Measurements from ENCODE around the gene DNHD1. TPM values are rescaled to one million over a fixed set of nuclear protein-coding genes. Genes with fewer than 3 reads are reported as not detected.
A peak's percentile ranks its signal among the peaks of the same experiment; 100 is the strongest.

The DNHD1 gene
- total RNA-seq, 1 donor from 2014 or later = 7.0 TPM

GRCh38 chr11:6565325-6565724, 68.2 kb downstream of the DNHD1 start:
- no peak for DNase-seq

- no peak for DNase-seq
These were observed 69.1 kb downstream of the DNHD1 start for GRCh38 chr11:6565988-6566703.

GRCh38 chr11:6566704-6567370, 69.8 kb downstream of the DNHD1 start:
- no peak for DNase-seq

GRCh38 chr11:6567371-6567745, 70.3 kb downstream of the DNHD1 start:
- DNase-seq = no peak

GRCh38 chr11:6568191-6568918, 71.3 kb downstream of the DNHD1 start:
- DNase-seq = peak; percentile 84

DNA sequence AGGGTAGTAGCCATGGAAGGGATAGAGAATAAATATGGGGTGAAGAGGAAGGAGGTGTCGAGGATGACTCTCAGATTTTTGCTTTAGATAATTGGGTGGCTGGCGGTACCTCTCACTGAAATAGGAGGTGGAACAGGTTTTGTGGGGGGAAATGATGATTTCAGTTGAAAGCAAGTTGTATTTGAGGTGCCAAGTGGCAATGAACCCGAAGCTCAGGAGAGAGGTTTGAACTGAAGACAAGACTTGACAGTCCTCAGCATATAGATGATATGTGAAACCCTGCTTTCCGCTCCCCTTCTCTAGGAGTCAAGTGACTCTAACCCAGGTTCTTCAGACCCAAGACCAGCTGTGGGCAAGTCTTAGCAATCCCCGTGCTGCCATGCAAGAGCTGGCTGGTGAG, 72.6 kb downstream of the DNHD1 start:
- no peak for DNase-seq

DNA sequence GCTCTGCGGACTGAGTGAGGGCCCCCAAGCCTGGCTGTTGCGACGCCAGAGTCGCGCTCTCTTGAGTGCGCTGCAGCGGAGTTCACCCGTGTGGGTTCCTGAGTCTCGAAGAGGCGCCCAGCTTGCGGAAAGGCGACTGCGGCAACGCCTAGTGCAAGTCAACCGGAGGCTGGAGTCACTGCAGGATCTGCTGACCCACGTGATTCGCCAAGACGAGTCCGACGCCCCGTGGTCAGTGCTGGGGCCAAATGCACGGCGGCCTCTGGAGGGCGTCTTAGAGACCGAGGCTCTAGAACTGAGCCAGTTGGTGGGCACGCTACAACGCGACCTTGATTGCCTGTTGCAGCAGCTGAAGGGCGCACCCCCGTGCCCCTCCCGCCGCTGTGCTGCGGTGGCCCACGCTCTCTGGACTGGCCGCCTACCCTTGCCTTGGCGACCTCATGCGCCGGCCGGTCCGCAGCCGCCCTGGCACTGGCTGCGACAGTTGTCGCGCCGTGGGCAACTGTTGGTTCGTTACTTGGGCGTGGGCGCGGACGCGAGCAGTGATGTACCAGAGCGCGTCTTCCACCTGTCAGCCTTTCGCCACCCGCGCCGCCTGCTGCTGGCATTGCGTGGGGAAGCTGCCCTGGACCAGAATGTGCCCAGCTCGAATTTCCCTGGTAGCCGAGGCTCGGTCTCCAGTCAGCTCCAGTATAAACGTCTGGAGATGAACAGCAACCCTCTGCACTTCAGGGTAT, 73.8 kb downstream of the DNHD1 start:
- DNase-seq = peak; percentile 54

DNA sequence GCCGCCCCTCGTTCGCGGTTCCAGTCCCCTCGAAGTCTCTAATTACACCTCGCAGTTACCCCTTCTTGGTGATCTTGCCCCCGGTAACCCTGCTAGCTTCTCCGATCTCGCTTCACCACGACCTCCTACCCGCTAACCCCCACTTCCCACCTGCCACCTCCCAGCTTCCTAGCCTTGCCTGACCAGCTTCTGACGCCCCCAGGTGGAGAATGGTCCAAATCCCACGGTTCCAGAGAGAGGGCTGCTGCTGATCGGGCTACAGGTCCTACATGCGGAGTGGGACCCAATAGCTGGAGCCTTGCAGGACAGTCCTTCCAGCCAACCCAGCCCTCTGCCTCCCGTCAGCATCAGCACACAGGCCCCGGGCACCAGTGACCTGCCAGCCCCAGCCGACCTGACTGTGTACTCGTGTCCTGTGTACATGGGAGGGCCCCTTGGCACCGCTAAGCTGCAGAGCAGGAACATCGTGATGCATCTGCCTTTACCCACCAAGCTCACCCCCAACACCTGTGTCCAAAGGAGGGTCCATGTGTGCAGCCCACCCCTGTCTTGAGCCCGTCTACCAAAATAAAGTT, 74.4 kb downstream of the DNHD1 start:
- DNase-seq = no peak

- no peak for DNase-seq
These were observed 75.1 kb downstream of the DNHD1 start for GRCh38 chr11:6572215-6572614.

DNA sequence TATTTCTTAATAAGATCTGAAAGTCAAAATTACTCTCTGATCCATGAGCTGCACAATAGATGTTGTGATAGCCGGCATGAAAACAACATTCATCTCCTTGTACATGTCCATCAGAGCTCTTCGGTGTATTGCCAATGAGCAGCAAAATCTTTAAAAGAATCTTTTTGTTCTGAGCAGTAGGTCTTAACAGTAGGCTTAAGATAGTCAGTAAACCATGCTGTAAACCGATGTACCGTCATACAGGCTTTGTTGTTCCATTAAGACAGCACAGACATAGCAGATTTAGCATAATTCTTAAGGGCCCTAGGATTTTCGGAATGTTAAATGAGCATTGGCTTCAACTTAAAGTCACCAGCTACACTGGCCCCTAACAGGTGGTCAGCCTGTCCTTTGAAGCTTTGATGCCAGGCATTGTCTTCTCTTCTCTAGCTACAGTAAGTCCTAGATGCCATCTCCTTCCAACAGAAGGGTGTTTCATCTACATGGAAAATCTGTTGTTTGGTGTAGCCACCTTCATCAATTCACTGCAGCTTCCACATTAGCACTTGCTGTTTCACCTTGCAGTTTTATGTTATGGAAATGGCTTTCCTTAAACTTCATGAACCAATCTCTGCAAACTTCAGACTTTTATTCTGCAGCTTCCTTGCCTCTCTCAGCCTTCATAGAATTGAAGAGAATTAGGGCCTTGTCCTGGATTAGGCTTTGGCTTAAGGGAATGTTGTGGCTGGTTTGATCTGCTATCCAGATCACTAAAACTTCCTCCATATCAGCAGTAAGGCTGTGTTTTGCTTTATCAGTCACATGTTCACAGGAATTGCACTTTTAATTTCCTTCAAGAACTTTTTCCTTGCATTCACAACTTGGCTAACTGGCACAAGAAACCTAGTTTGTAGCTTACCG, 78.0 kb downstream of the DNHD1 start:
- DNase-seq = no peak

DNA sequence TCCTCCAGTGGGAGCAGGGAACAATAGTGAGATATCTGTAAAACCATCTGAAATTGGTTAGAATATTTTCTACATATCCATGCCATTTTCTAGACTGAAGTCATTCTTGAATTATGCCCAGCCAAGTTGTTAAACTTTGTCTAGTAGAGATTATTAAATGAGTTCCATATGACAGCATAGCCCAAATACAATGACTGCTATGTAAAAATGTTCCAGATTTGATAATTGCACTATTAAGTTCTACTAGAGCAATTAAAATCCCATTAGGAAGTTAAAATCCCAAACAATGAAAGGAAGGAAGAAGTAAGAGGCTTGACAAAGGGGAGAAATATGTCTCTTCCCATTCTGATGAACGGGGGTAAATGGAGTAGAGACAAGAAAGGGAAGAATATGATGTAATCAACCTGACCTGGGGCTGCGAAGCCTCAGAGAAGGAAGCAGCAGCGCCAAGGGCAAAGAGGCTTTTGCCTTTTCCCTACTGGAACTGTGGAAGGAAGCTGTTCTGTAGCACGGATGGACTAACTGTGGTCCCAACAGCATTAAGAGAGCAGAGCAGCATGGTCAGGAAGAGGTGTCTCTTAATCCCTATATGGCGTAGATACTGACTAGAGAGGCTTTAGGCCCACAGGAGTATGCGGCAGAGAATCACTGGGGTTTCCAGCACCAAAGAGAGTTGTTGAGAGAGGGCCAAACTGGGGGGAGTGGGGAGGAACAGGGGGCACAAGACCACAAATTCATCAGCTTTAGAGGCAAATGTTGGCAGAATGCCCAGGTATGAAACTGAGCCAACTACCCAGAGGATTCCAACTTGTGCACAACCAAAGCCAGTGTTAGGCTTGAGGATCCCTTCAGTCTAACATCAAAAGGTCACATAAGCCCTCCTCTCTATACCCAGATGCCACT, 79.6 kb downstream of the DNHD1 start:
- DNase-seq = peak; percentile 89

- no peak for DNase-seq
These were observed 81.1 kb downstream of the DNHD1 start for GRCh38 chr11:6578134-6578533.

DNA sequence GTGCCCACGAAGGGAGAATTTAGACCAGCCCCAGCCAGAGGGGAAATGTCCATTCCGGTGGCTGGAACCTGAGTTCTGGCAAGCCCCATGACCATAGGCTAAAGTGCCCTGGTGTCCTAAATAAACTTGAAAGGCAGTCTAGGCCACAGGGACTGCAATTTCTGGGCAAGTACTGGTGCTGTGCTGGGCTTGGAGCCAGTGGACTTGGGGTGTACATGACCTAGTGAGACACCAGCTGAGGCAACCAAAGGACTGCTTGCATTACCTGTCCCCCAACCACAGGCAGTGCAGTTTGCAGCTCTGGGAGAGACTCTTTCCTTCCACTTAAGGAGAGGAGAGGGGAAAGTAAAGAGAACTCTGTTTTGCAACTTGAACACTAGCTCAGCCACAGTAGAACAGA, 82.6 kb downstream of the DNHD1 start:
- no peak for DNase-seq

- no peak for DNase-seq
These were observed 86.5 kb downstream of the DNHD1 start for GRCh38 chr11:6583584-6583983.

GRCh38 chr11:6584528-6584927, 87.4 kb downstream of the DNHD1 start:
- no peak for DNase-seq

DNA sequence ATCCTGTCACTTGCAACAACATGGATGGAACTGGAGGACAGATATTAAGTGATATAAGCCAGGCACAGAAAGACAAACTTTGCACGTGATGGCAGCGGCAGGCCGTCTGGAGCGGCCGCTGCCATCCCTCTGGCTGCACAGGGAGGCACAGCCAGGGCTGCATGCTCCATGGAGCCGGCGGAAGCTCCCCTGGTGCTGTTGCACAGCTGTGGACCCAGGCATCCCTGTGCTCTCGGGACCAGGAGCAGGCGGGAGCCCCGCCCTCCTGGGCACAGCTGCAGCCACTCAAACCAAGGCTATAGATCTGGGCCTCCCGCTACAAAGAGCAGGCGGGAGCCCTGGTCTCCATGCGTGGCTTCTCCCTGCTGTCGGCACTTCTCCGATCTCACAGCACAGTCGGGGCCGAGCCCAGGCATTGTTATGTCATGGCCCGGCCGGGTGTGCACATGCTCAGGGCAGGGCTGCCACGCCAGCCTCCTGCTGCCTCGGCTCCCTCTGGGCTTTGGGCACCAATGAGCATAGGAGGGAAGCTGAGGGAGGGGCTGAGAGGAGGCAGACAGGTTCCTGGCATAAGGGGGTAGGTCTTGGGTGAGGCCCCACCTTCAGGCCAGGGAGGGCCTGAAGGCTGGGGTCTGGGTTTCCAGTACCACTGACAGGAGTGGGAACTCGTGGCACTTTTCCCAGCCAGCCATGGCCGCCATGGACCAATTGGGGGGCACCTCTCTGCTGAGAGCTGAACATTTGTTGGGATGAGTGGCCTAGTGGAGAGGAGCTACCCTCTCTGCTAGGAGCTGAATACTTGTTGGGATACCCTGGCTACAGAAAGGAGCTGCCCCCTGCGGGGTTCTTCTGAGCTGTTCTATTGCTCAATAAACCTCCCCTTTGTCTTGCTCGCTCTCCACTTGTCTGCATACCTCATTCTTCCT, 89.6 kb downstream of the DNHD1 start:
- peak; percentile 40 for DNase-seq

DNA sequence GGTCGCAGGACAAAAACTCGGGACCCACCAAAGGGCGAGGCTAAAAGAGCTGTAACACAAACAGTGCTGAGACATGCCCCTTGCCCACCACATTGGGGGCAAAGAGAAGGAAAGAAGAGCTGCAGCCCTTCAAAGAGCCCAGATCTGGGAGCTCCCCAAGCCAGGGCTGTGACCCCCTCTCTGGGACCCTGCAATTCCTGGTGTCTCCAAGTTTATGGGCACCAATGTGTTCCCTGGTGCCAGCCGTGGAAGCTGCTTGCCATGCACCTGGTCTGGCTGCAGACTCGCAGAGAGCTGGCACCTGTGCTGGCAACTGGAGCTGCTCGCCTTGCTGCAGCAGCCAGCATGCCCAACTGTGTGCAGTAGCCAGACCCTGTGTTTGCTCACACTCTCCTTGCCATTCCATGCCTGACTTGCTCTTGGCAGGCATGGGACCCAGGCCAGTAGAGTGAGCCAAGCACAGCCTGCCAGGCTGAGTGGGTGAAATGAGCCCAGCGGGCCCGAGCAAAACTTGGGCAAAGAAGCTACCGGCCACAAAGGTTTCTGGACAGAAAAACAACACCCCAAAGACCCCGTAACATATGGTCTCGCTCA, 90.4 kb downstream of the DNHD1 start:
- no peak for DNase-seq

GRCh38 chr11:6588018-6588417, 90.9 kb downstream of the DNHD1 start:
- DNase-seq = no peak
